H1 (cell line): ENCODE measurements around the gene LRRC15.

ENCODE experiments used
- GABPA ChIP-seq: IDR thresholded peaks from 2 replicates; pipeline ENCODE4 v1.6.1; 2011; ENCODE audit warnings: mild to moderate bottlenecking, low read length, moderate library complexity, borderline replicate concordance; ENCODE audit not compliant: insufficient read depth
- POLR2A ChIP-seq, 2 experiments: IDR thresholded peaks; 1 replicate in 1 of 2; 2 replicates in 1 of 2; pipeline ENCODE4 v1.6.1; 2011; ENCODE audit warnings: low read depth in 2 of 2, low read length in 2 of 2, mild to moderate bottlenecking in 2 of 2; ENCODE audit errors: control extremely low read depth in 1 of 2
- TF ChIP-seq, protein P1 (sequence below), 3 experiments: IDR thresholded peaks; 1 replicate in 2 of 3; 2 replicates in 1 of 3; pipeline versions ENCODE4 v1.5.1 to v1.6.1; 2011; ENCODE audit warnings: low read length in 3 of 3, mild to moderate bottlenecking in 3 of 3, inconsistent platforms in 2 of 3, low read depth in 1 of 3, moderate library complexity in 1 of 3; ENCODE audit not compliant: insufficient read depth in 1 of 3; ENCODE audit errors: control extremely low read depth in 1 of 3

GRCh38 chr3:194360568-194360967, 9.0 kb downstream of the LRRC15 start:
- TF ChIP-seq, protein P1, sequence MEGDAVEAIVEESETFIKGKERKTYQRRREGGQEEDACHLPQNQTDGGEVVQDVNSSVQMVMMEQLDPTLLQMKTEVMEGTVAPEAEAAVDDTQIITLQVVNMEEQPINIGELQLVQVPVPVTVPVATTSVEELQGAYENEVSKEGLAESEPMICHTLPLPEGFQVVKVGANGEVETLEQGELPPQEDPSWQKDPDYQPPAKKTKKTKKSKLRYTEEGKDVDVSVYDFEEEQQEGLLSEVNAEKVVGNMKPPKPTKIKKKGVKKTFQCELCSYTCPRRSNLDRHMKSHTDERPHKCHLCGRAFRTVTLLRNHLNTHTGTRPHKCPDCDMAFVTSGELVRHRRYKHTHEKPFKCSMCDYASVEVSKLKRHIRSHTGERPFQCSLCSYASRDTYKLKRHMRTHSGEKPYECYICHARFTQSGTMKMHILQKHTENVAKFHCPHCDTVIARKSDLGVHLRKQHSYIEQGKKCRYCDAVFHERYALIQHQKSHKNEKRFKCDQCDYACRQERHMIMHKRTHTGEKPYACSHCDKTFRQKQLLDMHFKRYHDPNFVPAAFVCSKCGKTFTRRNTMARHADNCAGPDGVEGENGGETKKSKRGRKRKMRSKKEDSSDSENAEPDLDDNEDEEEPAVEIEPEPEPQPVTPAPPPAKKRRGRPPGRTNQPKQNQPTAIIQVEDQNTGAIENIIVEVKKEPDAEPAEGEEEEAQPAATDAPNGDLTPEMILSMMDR (IDR thresholded peaks at IDR 0.05; ENCODE audit: control extremely low read depth in 1 of 3, insufficient read depth in 1 of 3, low read depth in 1 of 3, low read length in 3 of 3): no peak
- no peak for TF ChIP-seq POLR2A (IDR thresholded peaks at IDR 0.05; ENCODE audit: control extremely low read depth in 1 of 2, low read depth in 2 of 2, low read length in 2 of 2)
- TF ChIP-seq GABPA: no peak
